IgD-negative memory B cell (primary cell): ENCODE results near the gene PCGF2. TPM values are rescaled to one million over a fixed set of nuclear protein-coding genes. Genes with fewer than 3 reads are reported as not detected.

Experiments used
- H3K27ac Mint-ChIP-seq, 3 donors: one replicate each; pipeline ENCODE4 v1.8.0; 2020 to 2022; ENCODE audit warnings: mild to moderate bottlenecking in 3 of 3, mixed read lengths in 3 of 3, moderate library complexity in 1 of 3
- H3K27me3 Mint-ChIP-seq: one replicate; pipeline ENCODE4 v1.8.0; 2021; ENCODE audit warnings: mixed read lengths
- H3K36me3 Mint-ChIP-seq: one replicate; pipeline ENCODE4 v1.8.0; 2020; ENCODE audit warnings: mild to moderate bottlenecking, mixed read lengths
- H3K4me1 Mint-ChIP-seq, 3 donors: one replicate each; pipeline ENCODE4 v1.8.0; 2020 to 2022; ENCODE audit warnings: mixed read lengths in 3 of 3, mild to moderate bottlenecking in 1 of 3
- H3K4me3 Mint-ChIP-seq, 4 donors: one replicate each; pipeline ENCODE4 v1.8.0; 2020 to 2022; ENCODE audit warnings: mild to moderate bottlenecking in 4 of 4, mixed read lengths in 4 of 4, moderate library complexity in 3 of 4
- H3K9me3 Mint-ChIP-seq, 3 donors: one replicate each; pipeline ENCODE4 v1.8.0; 2020 to 2021; ENCODE audit warnings: mixed read lengths in 3 of 3, mild to moderate bottlenecking in 1 of 3
- polyA plus RNA-seq: library from polyadenylated mRNA; unstranded; fragments of 300-500 nt; fragmentation: Illumina TruSeq; gene quantifications from one replicate; pipeline ENCODE4 v1.2.3, GENCODE V29; 2021

The PCGF2 gene
- polyA plus RNA-seq, 1 donor from 2014 or later = not detected

DNA sequence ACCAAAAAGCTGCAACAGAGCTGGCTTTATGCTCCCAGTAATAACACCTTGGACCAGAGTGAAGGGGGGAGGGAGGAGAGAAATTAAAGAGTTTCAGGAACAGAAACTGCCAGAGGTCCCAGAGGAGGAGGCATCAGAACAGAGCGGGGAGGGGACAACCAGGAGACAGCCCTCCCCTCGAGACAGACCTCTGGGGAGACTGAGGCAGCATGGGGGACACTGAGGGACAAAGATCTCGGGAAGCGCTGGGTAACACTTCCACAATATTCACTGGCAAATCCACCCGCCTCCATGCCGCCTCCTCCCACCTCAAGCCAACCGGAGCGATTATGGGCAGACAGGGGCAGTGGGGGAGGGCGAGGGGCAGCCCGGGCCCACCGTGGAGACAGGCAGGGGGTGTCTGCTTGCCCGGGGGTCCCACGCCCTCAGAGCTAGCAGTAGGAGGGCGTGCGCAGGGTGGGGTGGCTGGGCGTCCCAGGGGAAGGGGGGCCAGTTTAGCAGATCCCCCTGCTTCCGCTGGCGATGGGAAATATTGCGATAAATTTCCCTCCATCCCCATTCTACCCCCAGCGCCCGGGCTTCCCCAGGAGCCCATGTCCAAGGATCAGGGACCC is 1.2 kb downstream of the PCGF2 start:
- H3K4me3 Mint-ChIP-seq = peak overlapping the region; percentile 74 to 97 (median 85)
- H3K27me3 Mint-ChIP-seq = peaks cover 45% of the 10 kb centered on the region
- peaks cover 21 to 25% (median 24%) of the 10 kb centered on the region in 3 donors for H3K4me1 Mint-ChIP-seq
- H3K9me3 Mint-ChIP-seq = peaks cover 0 to 3% (median 0%) of the 10 kb centered on the region in 3 donors
- H3K36me3 Mint-ChIP-seq = no peaks in the 10 kb centered on the region
- H3K27ac Mint-ChIP-seq = peak overlapping the region in 2 of 3 donors; percentile 69 to 70

GRCh38 chr17:38746004-38746848 is 1.9 kb downstream of the PCGF2 start:
- Mint-ChIP-seq H3K4me1 (peaks cover 18 to 22% (median 18%) of the 10 kb centered on the region in 3 donors), H3K27ac (peak overlapping the region; percentile 14 to 70 (median 69)), H3K9me3 (no peaks in the 10 kb centered on the region), H3K36me3 (no peaks in the 10 kb centered on the region), H3K4me3 (peak overlapping the region; percentile 74 to 97 (median 85)), H3K27me3 (peaks cover 40% of the 10 kb centered on the region)

GRCh38 chr17:38745545-38745944 is 2.6 kb downstream of the PCGF2 start:
- Mint-ChIP-seq H3K36me3 (no peaks in the 10 kb centered on the region), H3K4me1 (peaks cover 11 to 15% (median 11%) of the 10 kb centered on the region in 3 donors), H3K9me3 (no peaks in the 10 kb centered on the region), H3K4me3 (peak overlapping the region in 1 of 4 donors; percentile 74), H3K27ac (peak overlapping the region in 1 of 3 donors; percentile 70), H3K27me3 (peaks cover 36% of the 10 kb centered on the region)

DNA sequence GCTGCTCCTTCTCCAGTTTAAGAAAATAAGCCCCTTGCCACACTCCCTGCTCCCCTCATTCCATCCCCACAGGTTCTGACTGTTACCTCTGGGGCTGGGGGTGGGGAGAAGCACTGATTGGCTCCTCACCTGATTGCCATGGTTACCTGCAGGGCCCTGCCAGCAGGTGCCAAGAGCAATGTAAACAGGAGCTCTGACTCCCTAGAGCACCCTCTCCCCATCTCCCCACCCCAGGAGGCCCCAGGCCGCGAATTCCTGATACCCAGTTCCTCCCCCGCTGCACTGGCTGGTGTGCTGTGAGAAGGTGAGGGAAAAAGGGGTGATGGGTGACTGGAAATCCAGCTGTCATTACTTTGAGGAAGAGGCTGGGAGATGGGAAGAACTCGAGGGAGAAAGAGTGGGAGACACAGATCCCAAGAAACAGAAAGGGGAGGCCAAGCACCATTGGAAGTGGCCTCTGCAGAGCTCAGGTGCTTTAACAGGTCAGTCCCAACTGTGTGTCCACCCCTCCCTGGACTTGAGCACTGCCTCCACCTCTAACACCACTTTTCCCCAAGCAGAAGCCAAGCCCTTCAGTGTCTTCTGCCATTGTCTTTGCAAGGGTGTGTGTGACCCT is 4.5 kb downstream of the PCGF2 start:
- peaks cover 9 to 11% (median 9%) of the 10 kb centered on the region in 3 donors for H3K4me1 Mint-ChIP-seq
- no peaks in the 10 kb centered on the region for H3K9me3 Mint-ChIP-seq
- H3K27me3 Mint-ChIP-seq = peaks cover 25% of the 10 kb centered on the region
- peak overlapping the region in 1 of 4 donors; percentile 29 for H3K4me3 Mint-ChIP-seq
- no peaks in the 10 kb centered on the region for H3K36me3 Mint-ChIP-seq
- no peak overlapping the region for H3K27ac Mint-ChIP-seq

- Mint-ChIP-seq H3K27ac (no peak overlapping the region), H3K4me1 (peaks cover 9 to 13% (median 11%) of the 10 kb centered on the region in 3 donors), H3K9me3 (no peaks in the 10 kb centered on the region), H3K4me3 (no peak overlapping the region), H3K27me3 (peaks cover 23% of the 10 kb centered on the region), H3K36me3 (no peaks in the 10 kb centered on the region)
These were observed 5.5 kb downstream of the PCGF2 start for GRCh38 chr17:38742411-38743308.

DNA sequence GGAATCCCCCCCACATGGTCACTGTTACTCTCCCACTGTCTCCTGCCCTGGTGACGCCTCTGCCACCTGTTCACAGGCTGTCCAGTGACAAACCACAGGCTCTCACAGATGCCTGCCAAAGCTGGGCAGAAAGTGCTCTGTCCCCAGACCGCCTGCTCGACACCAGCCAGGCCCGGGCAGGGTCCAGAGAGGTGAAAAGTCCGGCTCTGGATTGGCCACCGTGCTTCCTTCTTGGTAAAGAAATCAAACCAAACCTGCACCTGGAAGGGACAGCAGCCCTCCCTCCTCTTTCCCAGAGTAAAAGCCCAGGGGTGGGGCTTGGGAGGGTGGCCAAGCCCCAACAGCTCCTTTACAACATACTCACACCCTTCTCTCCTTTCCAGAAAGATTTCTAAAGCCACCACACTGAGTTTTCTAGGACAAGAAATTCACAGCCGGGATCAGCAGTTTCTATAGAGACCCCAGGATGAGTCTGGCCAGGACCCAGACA is 6.2 kb downstream of the PCGF2 start:
- Mint-ChIP-seq H3K4me3 (no peak overlapping the region), H3K4me1 (peaks cover 9 to 13% (median 11%) of the 10 kb centered on the region in 3 donors), H3K27me3 (peaks cover 23% of the 10 kb centered on the region), H3K27ac (peak overlapping the region in 1 of 3 donors; percentile 73), H3K9me3 (no peaks in the 10 kb centered on the region), H3K36me3 (no peaks in the 10 kb centered on the region)

DNA sequence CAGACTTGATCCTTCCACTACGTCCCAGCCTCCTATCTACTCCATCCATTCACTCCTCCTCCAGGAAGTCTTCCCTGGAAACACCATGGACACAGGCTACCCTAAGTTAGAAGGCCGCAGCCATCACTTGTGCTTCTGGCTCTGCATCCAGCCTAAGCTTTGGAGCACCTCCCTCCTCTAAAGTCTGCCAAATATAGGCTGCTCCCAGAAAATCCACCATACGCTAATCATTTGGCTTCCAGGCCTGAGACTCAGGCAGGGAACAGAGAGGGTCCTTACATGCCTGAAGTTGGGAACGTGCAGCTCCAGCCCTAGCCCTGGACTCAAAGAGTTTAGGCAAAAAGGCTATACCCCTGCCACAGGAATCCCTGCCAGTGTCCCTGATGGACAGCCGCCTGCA is 6.7 kb downstream of the PCGF2 start:
- no peak overlapping the region for H3K27ac Mint-ChIP-seq
- no peaks in the 10 kb centered on the region for H3K36me3 Mint-ChIP-seq
- H3K9me3 Mint-ChIP-seq = no peaks in the 10 kb centered on the region
- peaks cover 18% of the 10 kb centered on the region for H3K27me3 Mint-ChIP-seq
- H3K4me1 Mint-ChIP-seq = peaks cover 5 to 8% (median 7%) of the 10 kb centered on the region in 3 donors
- H3K4me3 Mint-ChIP-seq = no peak overlapping the region

GRCh38 chr17:38740806-38741205 is 7.3 kb downstream of the PCGF2 start:
- Mint-ChIP-seq H3K36me3 (no peaks in the 10 kb centered on the region), H3K4me3 (no peak overlapping the region), H3K9me3 (no peaks in the 10 kb centered on the region), H3K4me1 (peaks cover 0 to 4% (median under 1%) of the 10 kb centered on the region in 3 donors), H3K27me3 (peaks cover 11% of the 10 kb centered on the region), H3K27ac (no peak overlapping the region)

GRCh38 chr17:38740044-38740443 is 8.1 kb downstream of the PCGF2 start:
- no peak overlapping the region for H3K4me3 Mint-ChIP-seq

DNA sequence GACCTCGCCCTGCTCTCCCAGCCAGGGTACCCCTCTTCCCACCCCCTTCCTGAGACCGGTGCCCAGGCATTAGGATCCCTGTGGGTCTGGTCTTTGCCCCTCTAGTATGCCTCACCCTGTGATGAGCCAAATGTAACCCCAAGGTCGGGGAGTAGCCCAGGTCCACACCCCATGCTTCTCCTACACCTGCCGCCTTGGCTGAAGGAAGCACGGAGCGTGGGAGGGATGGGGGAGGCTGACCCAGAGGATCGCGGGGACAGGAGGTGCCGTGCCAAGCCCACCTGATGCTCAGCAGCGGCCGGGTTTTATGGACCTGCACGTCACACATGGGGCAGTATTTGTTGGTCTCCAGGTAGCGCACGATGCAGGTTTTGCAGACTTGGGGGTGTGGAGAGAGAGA is 8.8 kb downstream of the PCGF2 start:
- no peak overlapping the region for H3K27ac Mint-ChIP-seq
- H3K4me3 Mint-ChIP-seq = no peak overlapping the region
- peaks cover 2% of the 10 kb centered on the region for H3K36me3 Mint-ChIP-seq
- peaks cover 0 to 5% (median 4%) of the 10 kb centered on the region in 3 donors for H3K4me1 Mint-ChIP-seq
- peaks cover 7% of the 10 kb centered on the region for H3K27me3 Mint-ChIP-seq
- no peaks in the 10 kb centered on the region for H3K9me3 Mint-ChIP-seq

More at GRCh38 chr17:38740044-38740443, 8.1 kb downstream of the PCGF2 start:
- peaks cover 11% of the 10 kb centered on the region for H3K27me3 Mint-ChIP-seq
- H3K4me1 Mint-ChIP-seq = peaks cover 0 to 4% (median under 1%) of the 10 kb centered on the region in 3 donors
- H3K9me3 Mint-ChIP-seq = no peaks in the 10 kb centered on the region
- no peak overlapping the region for H3K27ac Mint-ChIP-seq
- H3K36me3 Mint-ChIP-seq = no peaks in the 10 kb centered on the region

- no peaks in the 10 kb centered on the region for H3K9me3 Mint-ChIP-seq
These were observed 9.4 kb downstream of the PCGF2 start for GRCh38 chr17:38738686-38739085.

GRCh38 chr17:38738007-38738662 is 10.0 kb downstream of the PCGF2 start:
- Mint-ChIP-seq H3K36me3 (peaks cover 2% of the 10 kb centered on the region), H3K27ac (no peak overlapping the region), H3K4me3 (peak overlapping the region in 1 of 4 donors; percentile 56), H3K27me3 (peaks cover 7% of the 10 kb centered on the region), H3K4me1 (peaks cover 0 to 7% (median 4%) of the 10 kb centered on the region in 3 donors), H3K9me3 (no peaks in the 10 kb centered on the region)

More at GRCh38 chr17:38738686-38739085, 9.4 kb downstream of the PCGF2 start:
- Mint-ChIP-seq H3K27ac (no peak overlapping the region), H3K36me3 (peaks cover 2% of the 10 kb centered on the region), H3K4me1 (peaks cover 0 to 6% (median 4%) of the 10 kb centered on the region in 3 donors), H3K27me3 (peaks cover 7% of the 10 kb centered on the region), H3K4me3 (no peak overlapping the region)

DNA sequence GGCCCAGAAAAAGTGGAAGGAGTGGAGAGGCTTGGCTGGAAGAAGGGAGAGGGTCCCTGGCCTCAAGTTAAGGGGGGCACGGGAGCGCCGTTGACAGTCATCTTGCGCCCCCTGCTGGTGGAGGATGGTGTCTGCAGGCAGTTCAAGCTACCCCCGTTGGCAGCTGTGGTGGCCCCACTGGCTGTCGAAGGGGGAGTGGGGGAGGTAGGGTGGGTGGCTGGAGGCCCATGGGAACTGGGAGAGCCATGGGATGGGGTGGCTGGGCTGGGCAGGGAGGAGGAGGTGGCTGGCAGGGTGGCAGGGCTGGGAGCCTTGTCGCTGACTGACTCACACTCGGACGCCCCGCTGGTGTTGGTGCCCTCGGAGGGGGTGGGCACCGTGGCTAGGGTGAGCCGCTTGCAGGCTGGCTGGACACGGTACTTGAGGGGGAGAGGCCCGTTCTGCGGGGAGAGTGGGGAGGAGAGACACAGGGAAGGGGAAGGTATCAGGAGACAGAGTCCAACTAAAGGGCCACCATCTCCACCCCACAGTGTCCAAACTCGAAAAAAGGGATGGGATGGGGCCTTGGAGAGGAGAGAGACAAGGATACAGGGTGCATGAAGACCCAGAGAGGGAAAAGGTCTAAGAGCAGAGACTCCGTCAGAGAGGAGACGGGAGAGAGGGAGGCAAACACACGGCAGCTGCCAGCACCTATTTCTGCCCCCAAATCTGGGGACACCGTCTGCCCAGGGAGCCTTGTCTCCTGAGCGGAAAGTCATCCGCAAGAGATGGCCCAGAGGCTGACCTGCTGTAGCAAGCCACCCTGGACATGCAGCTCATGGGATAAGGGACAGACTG is 12.8 kb downstream of the PCGF2 start:
- peak overlapping the region in 2 of 4 donors; percentile 10 to 12 for H3K4me3 Mint-ChIP-seq
- H3K27ac Mint-ChIP-seq = peak overlapping the region in 1 of 3 donors; percentile 22
- peaks cover 2% of the 10 kb centered on the region for H3K36me3 Mint-ChIP-seq
- peaks cover 7 to 19% (median 7%) of the 10 kb centered on the region in 3 donors for H3K4me1 Mint-ChIP-seq
- no peaks in the 10 kb centered on the region for H3K9me3 Mint-ChIP-seq
- H3K27me3 Mint-ChIP-seq = peaks cover 4% of the 10 kb centered on the region
